ENCODE data around the gene HAUS6.
A peak's percentile ranks its signal among the peaks of the same experiment; 100 is the strongest.
"Not testable (repeated sequence)": the region's sequence is repeated elsewhere in the genome, so short reads cannot be mapped to it uniquely, and the experiment has no call there.

Gene HAUS6

DNA sequence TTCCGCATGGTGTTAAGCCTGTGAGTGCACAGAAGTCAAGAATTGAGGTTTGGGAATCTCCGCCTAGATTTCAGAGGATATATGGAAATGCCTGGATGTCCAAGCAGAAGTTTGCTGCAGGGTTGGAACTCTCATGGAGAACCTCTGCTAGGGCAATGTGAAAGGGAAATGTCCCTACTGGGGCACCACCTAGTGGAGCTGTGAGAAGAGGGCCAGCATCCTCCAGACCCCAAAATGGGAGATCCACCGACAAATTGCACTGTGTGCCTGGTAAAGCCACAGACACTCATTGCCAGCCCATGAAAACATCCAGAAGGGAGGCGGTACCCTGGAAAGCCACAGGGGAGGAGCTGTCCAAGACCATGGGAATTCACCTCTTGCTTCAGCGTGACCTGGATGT lies 66.1 kb downstream of the HAUS6 start:
- no peak for TF ChIP-seq POLR2A (IDR thresholded peaks at IDR 0.05; ENCODE audit: low read depth, low read length)
- FAIRE-seq (no peak), DNase-seq (ENCODE audit: insufficient read length, low spot score) (no peak)

GRCh38 chr9:19033015-19033414 lies 69.7 kb downstream of the HAUS6 start, which contains the start of gene SAXO1:
Gene SAXO1 (minus strand): TSS chr9:19033209. CDS start chr9:19032908, 301 bp downstream.
- no peak for DNase-seq (ENCODE audit: insufficient read length, low spot score)
- TF ChIP-seq POLR2A (IDR thresholded peaks at IDR 0.05; ENCODE audit: low read depth, low read length) = no peak
- FAIRE-seq = no peak

DNA sequence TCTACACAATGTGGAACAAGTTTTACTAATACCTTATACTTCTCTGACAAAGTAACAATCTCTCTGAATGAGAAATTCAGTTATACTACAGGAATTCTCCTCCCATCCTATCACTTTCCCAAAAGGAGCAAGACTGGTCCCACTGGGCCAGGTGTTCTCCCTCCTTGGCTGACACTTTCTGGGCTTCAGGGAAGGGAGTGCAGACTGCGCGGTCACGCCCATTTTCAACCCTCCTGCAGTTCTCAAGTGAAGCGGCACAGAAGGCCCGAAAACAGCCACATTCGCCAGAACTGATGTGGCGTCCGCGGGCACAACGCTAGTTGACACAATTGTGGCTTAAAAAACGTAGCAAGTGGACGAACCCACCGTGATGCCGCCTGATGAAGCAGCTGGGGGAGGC lies 70.3 kb downstream of the HAUS6 start:
- no peak for TF ChIP-seq POLR2A (IDR thresholded peaks at IDR 0.05; ENCODE audit: low read depth, low read length)
- DNase-seq (ENCODE audit: insufficient read length, low spot score) (no peak), FAIRE-seq (no peak)

GRCh38 chr9:19030899-19031298 lies 71.8 kb downstream of the HAUS6 start:
- peak; percentile 24 for DNase-seq (ENCODE audit: insufficient read length, low spot score)
- no peak for TF ChIP-seq POLR2A (IDR thresholded peaks at IDR 0.05; ENCODE audit: low read depth, low read length)
- peak; percentile 83 for FAIRE-seq

GRCh38 chr9:19028835-19029451 lies 73.8 kb downstream of the HAUS6 start:
- TF ChIP-seq POLR2A (IDR thresholded peaks at IDR 0.05; ENCODE audit: low read depth, low read length) = no peak
- DNase-seq (ENCODE audit: insufficient read length, low spot score) (peak; percentile 61), FAIRE-seq (peak; percentile 90)

- TF ChIP-seq POLR2A (IDR thresholded peaks at IDR 0.05; ENCODE audit: low read depth, low read length) = no peak
- FAIRE-seq (no peak), DNase-seq (ENCODE audit: insufficient read length, low spot score) (no peak)
Measured at GRCh38 chr9:19027825-19028224, 74.9 kb downstream of the HAUS6 start.

- DNase-seq (ENCODE audit: insufficient read length, low spot score) = no peak
- TF ChIP-seq POLR2A (IDR thresholded peaks at IDR 0.05; ENCODE audit: low read depth, low read length) = no peak
- no peak for FAIRE-seq
Measured at GRCh38 chr9:19026375-19026774, 76.3 kb downstream of the HAUS6 start.

GRCh38 chr9:19023078-19023477 lies 79.6 kb downstream of the HAUS6 start:
- TF ChIP-seq POLR2A (IDR thresholded peaks at IDR 0.05; ENCODE audit: low read depth, low read length) = no peak
- DNase-seq (ENCODE audit: insufficient read length, low spot score) = no peak
- FAIRE-seq = no peak

- FAIRE-seq (no peak), DNase-seq (ENCODE audit: insufficient read length, low spot score) (no peak)
- TF ChIP-seq POLR2A (IDR thresholded peaks at IDR 0.05; ENCODE audit: low read depth, low read length) = no peak
Measured at GRCh38 chr9:19022206-19022605, 80.5 kb downstream of the HAUS6 start.

- DNase-seq (ENCODE audit: insufficient read length, low spot score); FAIRE-seq: not testable (repeated sequence)
Measured at GRCh38 chr9:19021649-19022048, 81.1 kb downstream of the HAUS6 start.

GRCh38 chr9:19020886-19021455 lies 81.7 kb downstream of the HAUS6 start:
- no peak for FAIRE-seq

DNA sequence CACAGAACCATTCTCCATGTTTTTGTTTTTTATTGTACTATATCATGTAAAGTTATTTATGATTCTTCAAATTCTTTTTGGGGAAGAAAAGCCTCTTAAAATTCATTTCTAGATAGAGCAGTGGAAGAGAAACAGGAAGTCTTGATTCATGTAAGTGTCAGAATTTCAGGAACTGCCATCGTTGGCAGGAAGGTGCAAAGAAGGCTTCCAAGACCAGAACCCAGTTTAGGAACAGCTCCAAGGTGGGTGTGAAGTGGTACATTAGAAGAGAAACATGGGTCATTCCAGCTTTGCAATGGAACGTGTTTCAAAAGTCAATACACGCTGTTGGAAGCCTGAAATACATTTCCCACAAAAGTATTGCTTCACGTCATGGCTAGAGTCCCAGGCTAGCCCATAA lies 84.5 kb downstream of the HAUS6 start:
- FAIRE-seq = no peak
- TF ChIP-seq POLR2A (IDR thresholded peaks at IDR 0.05; ENCODE audit: low read depth, low read length) = no peak
- no peak for DNase-seq (ENCODE audit: insufficient read length, low spot score)

More at GRCh38 chr9:19020886-19021455, 81.7 kb downstream of the HAUS6 start:
- TF ChIP-seq POLR2A (IDR thresholded peaks at IDR 0.05; ENCODE audit: low read depth, low read length) = no peak
- no peak for DNase-seq (ENCODE audit: insufficient read length, low spot score)

GRCh38 chr9:19009391-19009965 lies 93.2 kb downstream of the HAUS6 start:
- DNase-seq (ENCODE audit: insufficient read length, low spot score) = no peak
- no peak for FAIRE-seq
- TF ChIP-seq POLR2A (IDR thresholded peaks at IDR 0.05; ENCODE audit: low read depth, low read length) = no peak

All from H54 (cell line).